ENCODE results near the gene LRRC1.
A peak's percentile ranks its signal among the peaks of the same experiment; 100 is the strongest.

Gene LRRC1

DNA sequence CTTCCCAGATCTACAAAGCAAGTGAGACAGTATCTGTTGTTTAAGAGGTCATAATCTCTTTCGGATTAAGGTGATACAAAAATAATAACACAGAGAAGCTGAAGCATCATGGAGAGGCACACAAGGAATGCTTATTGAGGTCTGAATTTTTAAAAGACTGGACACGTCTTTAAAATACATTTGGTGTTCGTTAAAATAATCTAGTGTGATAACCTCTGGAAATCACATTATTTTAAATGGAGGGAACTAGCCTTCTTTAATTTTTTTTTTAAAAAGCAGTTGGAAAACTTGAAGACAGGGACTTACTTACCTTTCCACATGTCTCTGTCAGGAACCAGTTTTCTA, 1.9 kb upstream of the LRRC1 start:
- no peak for TF ChIP-seq ZFX (IDR thresholded peaks at IDR 0.05)
- TF ChIP-seq, protein P1, sequence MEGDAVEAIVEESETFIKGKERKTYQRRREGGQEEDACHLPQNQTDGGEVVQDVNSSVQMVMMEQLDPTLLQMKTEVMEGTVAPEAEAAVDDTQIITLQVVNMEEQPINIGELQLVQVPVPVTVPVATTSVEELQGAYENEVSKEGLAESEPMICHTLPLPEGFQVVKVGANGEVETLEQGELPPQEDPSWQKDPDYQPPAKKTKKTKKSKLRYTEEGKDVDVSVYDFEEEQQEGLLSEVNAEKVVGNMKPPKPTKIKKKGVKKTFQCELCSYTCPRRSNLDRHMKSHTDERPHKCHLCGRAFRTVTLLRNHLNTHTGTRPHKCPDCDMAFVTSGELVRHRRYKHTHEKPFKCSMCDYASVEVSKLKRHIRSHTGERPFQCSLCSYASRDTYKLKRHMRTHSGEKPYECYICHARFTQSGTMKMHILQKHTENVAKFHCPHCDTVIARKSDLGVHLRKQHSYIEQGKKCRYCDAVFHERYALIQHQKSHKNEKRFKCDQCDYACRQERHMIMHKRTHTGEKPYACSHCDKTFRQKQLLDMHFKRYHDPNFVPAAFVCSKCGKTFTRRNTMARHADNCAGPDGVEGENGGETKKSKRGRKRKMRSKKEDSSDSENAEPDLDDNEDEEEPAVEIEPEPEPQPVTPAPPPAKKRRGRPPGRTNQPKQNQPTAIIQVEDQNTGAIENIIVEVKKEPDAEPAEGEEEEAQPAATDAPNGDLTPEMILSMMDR (conservative IDR thresholded peaks at IDR 0.05): no peak
- no peak overlapping the region for H3K27ac ChIP-seq

- no peak for TF ChIP-seq ZFX (IDR thresholded peaks at IDR 0.05)
- TF ChIP-seq, protein P1 (conservative IDR thresholded peaks at IDR 0.05): no peak
- H3K27ac ChIP-seq: peak overlapping the region; percentile 61; the same call in 1 of the 2 replicates
These were observed 1.3 kb upstream of the LRRC1 start for GRCh38 chr6:53793318-53794136.

GRCh38 chr6:53794137-53794719, 577 bp upstream of the LRRC1 start:
- peak overlapping the region; percentile 61 for H3K27ac ChIP-seq
- TF ChIP-seq ZFX (IDR thresholded peaks at IDR 0.05): no peak
- TF ChIP-seq, protein P1 (conservative IDR thresholded peaks at IDR 0.05): peak; percentile 80

- peak overlapping the region; percentile 61 for H3K27ac ChIP-seq
- TF ChIP-seq, protein P1 (conservative IDR thresholded peaks at IDR 0.05): no peak
- TF ChIP-seq ZFX (IDR thresholded peaks at IDR 0.05): no peak
These were observed 516 bp downstream of the LRRC1 start for GRCh38 chr6:53795340-53795701.

DNA sequence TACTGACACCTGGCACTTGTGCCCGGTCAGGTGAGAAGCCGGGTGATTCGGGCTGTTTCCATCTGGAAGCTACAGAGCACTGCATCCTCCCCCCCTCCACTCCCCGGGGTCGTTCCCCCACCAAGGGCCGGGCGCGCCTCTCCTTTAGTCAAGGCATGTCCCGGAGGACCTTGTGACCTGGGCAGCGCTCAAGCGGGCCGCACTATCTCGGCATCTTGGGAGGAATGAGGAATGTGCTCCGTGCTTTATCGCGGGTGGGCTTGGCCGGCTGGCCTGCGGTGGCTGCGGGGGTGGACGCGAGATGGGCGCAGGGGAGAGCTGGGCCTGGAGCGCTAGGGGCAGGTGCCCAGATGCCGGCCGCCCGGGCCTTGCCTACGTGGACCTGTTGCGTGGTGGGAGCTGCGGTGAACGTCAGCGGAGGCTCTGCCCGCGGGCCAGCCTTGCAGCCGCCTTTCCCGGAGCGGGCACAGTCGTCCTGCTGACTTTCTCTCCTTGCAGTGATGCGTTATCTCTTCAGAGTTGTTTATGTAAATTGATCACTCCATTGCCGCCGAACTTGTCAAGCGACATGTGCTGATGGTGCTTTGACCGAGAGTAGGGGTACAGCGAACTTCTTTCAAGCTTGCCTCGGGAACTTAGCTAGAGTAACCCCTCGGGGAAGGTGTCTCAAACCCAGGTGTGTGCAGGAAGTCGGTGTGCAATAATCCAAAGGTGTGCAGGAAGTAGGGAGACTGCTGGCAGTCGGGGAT, 1.1 kb downstream of the LRRC1 start:
- peak overlapping the region; percentile 61 for H3K27ac ChIP-seq
- peak; percentile 39; the same call in 1 of the 2 replicates for TF ChIP-seq ZFX (IDR thresholded peaks at IDR 0.05)
- TF ChIP-seq, protein P1 (conservative IDR thresholded peaks at IDR 0.05): no peak

- TF ChIP-seq, protein P1 (conservative IDR thresholded peaks at IDR 0.05): no peak
- no peak for TF ChIP-seq ZFX (IDR thresholded peaks at IDR 0.05)
- H3K27ac ChIP-seq: peak overlapping the region; percentile 61; the same call in 1 of the 2 replicates
These were observed 1.6 kb downstream of the LRRC1 start for GRCh38 chr6:53796451-53796780.

DNA sequence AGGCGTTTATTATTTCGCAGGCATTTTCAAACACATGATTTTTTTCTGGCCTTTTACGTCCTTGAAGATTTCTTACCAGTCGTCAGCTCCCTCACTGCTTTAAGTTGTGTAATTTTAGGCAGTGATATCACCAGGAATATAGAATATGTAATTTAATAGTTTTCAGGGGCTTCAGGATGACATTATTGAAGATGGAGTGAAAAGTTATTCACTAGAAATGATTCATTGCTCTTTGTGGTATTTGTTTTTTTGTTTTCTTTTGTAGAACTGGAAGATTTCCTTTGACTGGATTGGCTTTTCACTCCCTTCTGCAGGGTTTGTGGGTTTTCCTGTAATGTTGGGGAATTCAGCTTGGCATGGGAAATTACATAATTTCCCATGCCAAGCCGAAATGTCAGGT, 2.0 kb downstream of the LRRC1 start:
- TF ChIP-seq ZFX (IDR thresholded peaks at IDR 0.05): no peak
- TF ChIP-seq, protein P1 (conservative IDR thresholded peaks at IDR 0.05): no peak
- H3K27ac ChIP-seq: no peak overlapping the region

Measured in C4-2B (cell line).